OCI-LY3 (cell line): ENCODE measurements around the gene KDM4C.

Source experiments
- H2AFZ ChIP-seq: fragments of 200-600, 300-600 bp; shearing (Covaris generic); 2 replicates; pipeline ENCODE4 v1.6.0; 2014; ENCODE audit warnings: antibody characterized with exemption, low read depth, low read length
- H3K27ac ChIP-seq: fragments of 200-600, 300-600 bp; sonication (generic); 2 replicates; pipeline ENCODE4 v1.5.1; 2014; ENCODE audit warnings: mild to moderate bottlenecking, low read length, moderate library complexity, mixed read lengths
- H3K27me3 ChIP-seq: fragments of 200-600, 300-600 bp; sonication (generic); 2 replicates; pipeline ENCODE4 v1.6.1; 2014; ENCODE audit warnings: low read depth, low read length, mixed read lengths
- H3K36me3 ChIP-seq: fragments of 200-600, 300-600 bp; sonication (generic); replicated peaks from 2 replicates; pipeline ENCODE3; 2014; ENCODE audit warnings: low read depth, low read length, mixed read lengths
- H3K4me1 ChIP-seq: fragments of 300-600, 200-600 bp; sonication (generic); 2 replicates; pipeline ENCODE4 v1.6.1; 2014; ENCODE audit warnings: low read length, mixed read lengths
- H3K4me2 ChIP-seq: fragments of 200-600, 300-600 bp; sonication (generic); 2 replicates; pipeline ENCODE4 v1.6.1; 2014; ENCODE audit warnings: low read length, mixed read lengths
- H3K4me3 ChIP-seq: fragments of 300-600, 200-600 bp; sonication (generic); 2 replicates; pipeline ENCODE4 v1.5.1; 2014; ENCODE audit warnings: antibody characterized with exemption, mild to moderate bottlenecking, low read length, moderate library complexity
- H3K79me2 ChIP-seq: fragments of 300-600, 200-600 bp; shearing (Covaris generic); 2 replicates; pipeline ENCODE4 v1.6.1; 2014; ENCODE audit warnings: mild to moderate bottlenecking, low read length, mixed read lengths
- H3K9ac ChIP-seq: fragments of 300-600, 200-600 bp; shearing (Covaris generic); 2 replicates; pipeline ENCODE4 v1.6.0; 2014; ENCODE audit warnings: mild to moderate bottlenecking, low read length, moderate library complexity
- H3K9me3 ChIP-seq: fragments of 200-600, 300-600 bp; shearing (Covaris generic); 2 replicates; pipeline ENCODE4 v1.6.1; 2014; ENCODE audit warnings: low read length, mixed read lengths; ENCODE audit not compliant: insufficient read depth
- H4K20me1 ChIP-seq: fragments of 200-600, 300-600 bp; sonication (generic); 2 replicates; pipeline ENCODE4 v1.6.1; 2016; ENCODE audit warnings: low read length, mixed read lengths; ENCODE audit not compliant: insufficient read depth
- EZH2phosphoT487 ChIP-seq: fragments of 200-600 bp; shearing (Covaris generic); IDR thresholded peaks from 2 replicates; pipeline ENCODE4 v1.6.1; 2018; ENCODE audit warnings: antibody characterized with exemption, mixed run types, low read depth
- TF ChIP-seq, protein P1 (sequence below): fragments of 200-600, 300-600 bp; sonication (generic); IDR thresholded peaks from 2 replicates; pipeline ENCODE4 v1.5.1; 2014; ENCODE audit warnings: antibody characterized with exemption, low read length, low read depth

The KDM4C gene

DNA sequence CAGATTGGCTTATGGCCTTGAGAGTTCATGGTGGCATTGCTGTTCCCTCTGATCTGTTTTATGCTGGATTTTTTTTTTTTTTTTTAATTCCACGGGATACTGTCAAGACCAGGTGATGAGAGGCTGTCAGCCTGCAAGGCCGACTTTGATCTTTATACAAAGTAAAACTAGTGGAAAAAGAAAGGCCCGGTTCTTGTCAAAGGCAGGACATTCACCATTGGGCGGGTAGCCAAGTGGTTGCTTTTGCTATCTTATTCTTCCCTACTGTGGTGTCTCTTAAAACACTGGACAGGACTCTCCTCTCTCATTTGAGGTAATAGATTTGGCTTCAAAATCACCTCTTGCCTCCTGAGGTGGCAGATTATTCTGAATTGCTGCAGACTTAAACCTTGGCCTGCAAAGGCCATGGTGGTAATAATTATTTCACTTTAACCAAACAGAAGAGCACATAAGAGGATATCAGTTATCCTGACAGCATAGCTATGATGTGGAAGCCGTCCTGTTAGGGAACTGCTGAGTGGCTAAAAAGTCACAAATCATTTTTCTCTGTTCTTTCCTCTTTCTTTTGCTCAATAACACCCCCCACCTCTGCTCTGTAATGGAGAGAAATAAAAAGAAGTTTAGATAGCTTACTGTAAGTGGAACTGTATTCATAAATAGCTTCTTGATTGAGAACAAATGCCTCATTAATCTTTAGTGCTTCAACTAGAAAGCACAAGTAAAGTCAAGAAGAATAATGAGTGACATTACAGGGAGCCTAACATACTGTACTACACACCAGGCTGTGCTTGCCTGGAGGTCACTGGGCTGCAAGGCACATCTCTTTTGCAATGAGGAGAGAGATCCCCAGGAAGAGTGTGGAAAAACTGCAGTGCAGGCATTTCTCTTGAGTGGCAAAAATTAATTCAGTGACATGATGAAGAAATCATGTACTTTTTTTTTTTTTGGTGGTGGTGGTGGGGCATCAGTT is 275.6 kb downstream of the KDM4C start:
- Histone ChIP-seq H3K36me3 (no peaks in the 10 kb centered on the region), H3K79me2 (no peaks in the 10 kb centered on the region), H3K9ac (no peak overlapping the region), H3K4me1 (no peaks in the 10 kb centered on the region), H2AFZ (no peak overlapping the region), H3K27me3 (no peaks in the 10 kb centered on the region), H3K4me2 (no peak overlapping the region), H3K4me3 (no peak overlapping the region), H3K9me3 (no peaks in the 10 kb centered on the region), H4K20me1 (no peaks in the 10 kb centered on the region), H3K27ac (no peak overlapping the region)
- TF ChIP-seq, protein P1, sequence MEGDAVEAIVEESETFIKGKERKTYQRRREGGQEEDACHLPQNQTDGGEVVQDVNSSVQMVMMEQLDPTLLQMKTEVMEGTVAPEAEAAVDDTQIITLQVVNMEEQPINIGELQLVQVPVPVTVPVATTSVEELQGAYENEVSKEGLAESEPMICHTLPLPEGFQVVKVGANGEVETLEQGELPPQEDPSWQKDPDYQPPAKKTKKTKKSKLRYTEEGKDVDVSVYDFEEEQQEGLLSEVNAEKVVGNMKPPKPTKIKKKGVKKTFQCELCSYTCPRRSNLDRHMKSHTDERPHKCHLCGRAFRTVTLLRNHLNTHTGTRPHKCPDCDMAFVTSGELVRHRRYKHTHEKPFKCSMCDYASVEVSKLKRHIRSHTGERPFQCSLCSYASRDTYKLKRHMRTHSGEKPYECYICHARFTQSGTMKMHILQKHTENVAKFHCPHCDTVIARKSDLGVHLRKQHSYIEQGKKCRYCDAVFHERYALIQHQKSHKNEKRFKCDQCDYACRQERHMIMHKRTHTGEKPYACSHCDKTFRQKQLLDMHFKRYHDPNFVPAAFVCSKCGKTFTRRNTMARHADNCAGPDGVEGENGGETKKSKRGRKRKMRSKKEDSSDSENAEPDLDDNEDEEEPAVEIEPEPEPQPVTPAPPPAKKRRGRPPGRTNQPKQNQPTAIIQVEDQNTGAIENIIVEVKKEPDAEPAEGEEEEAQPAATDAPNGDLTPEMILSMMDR = no peak
- no peak for TF ChIP-seq EZH2phosphoT487

DNA sequence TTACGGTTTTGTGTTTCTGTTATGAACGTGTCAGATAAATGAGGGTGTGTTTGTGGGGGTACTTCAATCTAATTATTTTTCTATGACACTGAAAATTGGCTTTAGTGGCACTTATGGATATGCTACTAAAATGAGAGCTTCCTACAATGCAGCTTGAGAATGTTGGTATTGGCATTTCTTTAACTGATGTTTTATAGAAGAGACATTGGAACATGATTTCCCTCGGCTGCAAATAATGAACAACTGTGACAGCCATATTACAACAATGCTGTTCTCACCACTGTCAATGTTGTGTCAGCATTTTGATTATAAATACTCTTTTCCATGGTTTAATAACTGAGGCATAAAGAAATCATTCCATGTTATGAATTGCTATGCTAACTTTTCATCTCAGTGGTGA is 279.4 kb downstream of the KDM4C start:
- Histone ChIP-seq H3K4me2 (no peak overlapping the region), H3K27ac (no peak overlapping the region), H3K4me3 (no peak overlapping the region), H3K27me3 (no peaks in the 10 kb centered on the region), H3K79me2 (no peaks in the 10 kb centered on the region), H3K9me3 (no peaks in the 10 kb centered on the region), H4K20me1 (no peaks in the 10 kb centered on the region), H3K4me1 (no peaks in the 10 kb centered on the region), H2AFZ (no peak overlapping the region), H3K9ac (no peak overlapping the region), H3K36me3 (no peaks in the 10 kb centered on the region)
- TF ChIP-seq EZH2phosphoT487 = no peak
- TF ChIP-seq, protein P1 = no peak

GRCh38 chr9:7042124-7042523 is 284.4 kb downstream of the KDM4C start:
- H3K4me1 ChIP-seq = 0 out of 2 replicates have a peak, but pooled peaks cover 5% of the 10 kb centered on the region
- no peaks in the 10 kb centered on the region for H4K20me1 ChIP-seq

DNA sequence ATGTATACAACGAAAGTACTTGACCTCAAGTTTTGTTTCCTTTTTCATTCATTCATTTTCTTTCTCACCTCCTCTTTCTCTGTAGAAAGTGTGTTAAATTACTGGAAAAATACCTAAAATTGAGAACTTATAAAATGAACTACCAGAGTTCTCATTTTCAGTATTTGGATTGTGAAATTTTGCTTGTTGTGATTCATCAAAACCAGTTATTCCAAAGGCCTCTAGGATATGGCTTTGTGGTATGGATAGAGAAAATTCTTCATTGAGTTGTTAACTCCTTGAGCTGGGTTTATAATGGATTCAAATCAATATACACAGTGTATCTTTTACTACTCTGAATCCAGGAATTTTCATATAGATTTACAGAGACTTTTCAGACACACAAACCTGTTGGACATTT is 287.6 kb downstream of the KDM4C start:
- no peak overlapping the region for H2AFZ ChIP-seq
- H3K27me3 ChIP-seq = no peaks in the 10 kb centered on the region
- no peak overlapping the region for H3K27ac ChIP-seq
- H3K79me2 ChIP-seq = no peaks in the 10 kb centered on the region
- no peak overlapping the region for H3K4me2 ChIP-seq
- no peak overlapping the region for H3K9ac ChIP-seq
- H3K36me3 ChIP-seq = no peaks in the 10 kb centered on the region
- no peaks in the 10 kb centered on the region for H3K9me3 ChIP-seq
- no peak overlapping the region for H3K4me3 ChIP-seq
- no peaks in the 10 kb centered on the region for H4K20me1 ChIP-seq
- TF ChIP-seq EZH2phosphoT487 = no peak
- TF ChIP-seq, protein P1 = no peak
- 0 out of 2 replicates have a peak, but pooled peaks cover 5% of the 10 kb centered on the region for H3K4me1 ChIP-seq

More at GRCh38 chr9:7042124-7042523, 284.4 kb downstream of the KDM4C start:
- H3K4me2 ChIP-seq = no peak overlapping the region
- H3K9me3 ChIP-seq = no peaks in the 10 kb centered on the region
- no peak overlapping the region for H3K9ac ChIP-seq
- H3K79me2 ChIP-seq = no peaks in the 10 kb centered on the region
- no peak overlapping the region for H2AFZ ChIP-seq
- H3K27me3 ChIP-seq = no peaks in the 10 kb centered on the region
- no peak overlapping the region for H3K4me3 ChIP-seq
- no peak overlapping the region for H3K27ac ChIP-seq
- H3K36me3 ChIP-seq = no peaks in the 10 kb centered on the region
- TF ChIP-seq, protein P1 = no peak
- TF ChIP-seq EZH2phosphoT487 = no peak
